WTC11 (cell line): ENCODE data around the gene SLC43A3. TPM values are rescaled to one million over a fixed set of nuclear protein-coding genes. Genes with fewer than 3 reads are reported as not detected.
A peak's percentile ranks its signal among the peaks of the same experiment; 100 is the strongest.

Experiments used
- ATAC-seq: fragments of 200-7000 bp; cut with Tn5 transposase; 2 replicates; pipeline ENCODE4 v1.10.0; 2021; ENCODE audit warnings: mild to moderate bottlenecking, moderate library complexity
- CTCF ChIA-PET: fragments of 300-600 bp; sonication (Branson Sonifier 250); formaldehyde crosslinking; loops from one replicate; lab custom pipeline; 2021; ENCODE audit warnings: antibody characterized with exemption; lab: Charles Lee
- POLR2A ChIA-PET: fragments of 350-600 bp; sonication (Branson Sonifier 250); formaldehyde crosslinking; loops from one replicate; lab custom pipeline; 2021; ENCODE audit warnings: antibody characterized with exemption; lab: Charles Lee
- DNase-seq: peaks from one replicate; pipeline ENCODE4 v3.0.0; 2021; ENCODE audit warnings: low spot score
- H3K27ac Mint-ChIP-seq: 2 replicates; pipeline ENCODE4 v1.8.0; 2021; ENCODE audit warnings: mixed read lengths
- H3K27me3 Mint-ChIP-seq: 2 replicates; pipeline ENCODE4 v1.8.0; 2021; ENCODE audit warnings: low read depth, mild to moderate bottlenecking, moderate library complexity, mixed read lengths
- H3K36me3 Mint-ChIP-seq: 2 replicates; pipeline ENCODE4 v1.8.0; 2021; ENCODE audit warnings: mixed read lengths
- H3K4me1 Mint-ChIP-seq: 2 replicates; pipeline ENCODE4 v1.8.0; 2022; ENCODE audit warnings: mixed read lengths
- H3K4me3 Mint-ChIP-seq: 2 replicates; pipeline ENCODE4 v1.8.0; 2021; ENCODE audit warnings: mild to moderate bottlenecking, moderate library complexity, mixed read lengths
- H3K9me3 Mint-ChIP-seq: 2 replicates; pipeline ENCODE4 v1.8.0; 2021; ENCODE audit warnings: mixed read lengths
- CBFB ChIP-seq: sonication (generic); formaldehyde crosslinking; IDR thresholded peaks from 2 replicates; pipeline ENCODE4 v1.8.1; 2022; ENCODE audit warnings: mild to moderate bottlenecking, low read depth, missing genetic modification reagents
- EMX1 ChIP-seq: fragments of 250-450 bp; sonication (Bioruptor Pico); IDR thresholded peaks from 2 replicates; pipeline ENCODE4 v1.8.0; 2021; ENCODE audit warnings: mild to moderate bottlenecking
- ETV6 ChIP-seq: sonication (generic); formaldehyde crosslinking; IDR thresholded peaks from 2 replicates; pipeline ENCODE4 v1.8.1; 2022; ENCODE audit warnings: mild to moderate bottlenecking, missing genetic modification reagents
- FOXJ3 ChIP-seq: sonication (generic); formaldehyde crosslinking; IDR thresholded peaks from 2 replicates; pipeline ENCODE4 v1.9.0; 2021; ENCODE audit warnings: missing genetic modification reagents, mild to moderate bottlenecking, borderline replicate concordance
- FOXP1 ChIP-seq: sonication (generic); formaldehyde crosslinking; IDR thresholded peaks from 2 replicates; pipeline ENCODE4 v1.8.0; 2022; ENCODE audit warnings: missing genetic modification reagents, mild to moderate bottlenecking, moderate library complexity, borderline replicate concordance
- GABPB1 ChIP-seq: sonication (generic); formaldehyde crosslinking; IDR thresholded peaks from 2 replicates; pipeline ENCODE4 v1.8.1; 2023; ENCODE audit warnings: mild to moderate bottlenecking, missing genetic modification reagents
- JUN ChIP-seq: sonication (generic); formaldehyde crosslinking; IDR thresholded peaks from 2 replicates; pipeline ENCODE4 v1.8.0; 2023; ENCODE audit warnings: mild to moderate bottlenecking, missing genetic modification reagents
- KAT7 ChIP-seq: sonication (generic); formaldehyde crosslinking; IDR thresholded peaks from 2 replicates; pipeline ENCODE4 v1.8.1; 2023; ENCODE audit warnings: missing genetic modification reagents, mild to moderate bottlenecking, borderline replicate concordance
- MYBL2 ChIP-seq: sonication (generic); formaldehyde crosslinking; IDR thresholded peaks from 2 replicates; pipeline ENCODE4 v1.8.1; 2023; ENCODE audit warnings: mild to moderate bottlenecking, moderate library complexity, missing genetic modification reagents
- NFE2L1 ChIP-seq: sonication (generic); formaldehyde crosslinking; IDR thresholded peaks from 2 replicates; pipeline ENCODE4 v1.8.1; 2023; ENCODE audit warnings: missing genetic modification reagents
- NFYB ChIP-seq: sonication (generic); formaldehyde crosslinking; conservative IDR thresholded peaks from 2 replicates; pipeline ENCODE4 v1.8.0; 2022; ENCODE audit warnings: low read depth, missing genetic modification reagents
- RELA ChIP-seq: sonication (generic); formaldehyde crosslinking; IDR thresholded peaks from 2 replicates; pipeline ENCODE4 v1.8.1; 2022; ENCODE audit warnings: missing genetic modification reagents, mild to moderate bottlenecking, borderline replicate concordance
- RORB ChIP-seq: fragments of 250-450 bp; sonication (Bioruptor Pico); IDR thresholded peaks from 2 replicates; pipeline ENCODE4 v1.9.0; 2021; ENCODE audit warnings: mild to moderate bottlenecking
- TCF7 ChIP-seq: sonication (generic); formaldehyde crosslinking; IDR thresholded peaks from 2 replicates; pipeline ENCODE4 v1.8.0; 2022; ENCODE audit warnings: mild to moderate bottlenecking, low read depth, missing genetic modification reagents, moderate library complexity
- TEAD1 ChIP-seq: sonication (generic); formaldehyde crosslinking; IDR thresholded peaks from 2 replicates; pipeline ENCODE4 v1.8.0; 2022; ENCODE audit warnings: mild to moderate bottlenecking, missing genetic modification reagents
- ZBTB21 ChIP-seq: sonication (generic); formaldehyde crosslinking; IDR thresholded peaks from 2 replicates; pipeline ENCODE4 v1.8.1; 2023; ENCODE audit warnings: mild to moderate bottlenecking, missing genetic modification reagents, borderline replicate concordance
- ZNF232 ChIP-seq: sonication (generic); formaldehyde crosslinking; IDR thresholded peaks from 2 replicates; pipeline ENCODE4 v1.8.0; 2022; ENCODE audit warnings: mild to moderate bottlenecking, missing genetic modification reagents
- ZNF423 ChIP-seq: fragments of 250-450 bp; sonication (Bioruptor Pico); IDR thresholded peaks from 2 replicates; pipeline ENCODE4 v2.1.2; 2022; ENCODE audit warnings: mild to moderate bottlenecking, moderate library complexity
- ZNF671 ChIP-seq: fragments of 250-450 bp; sonication (Bioruptor Pico); IDR thresholded peaks from 2 replicates; pipeline ENCODE4 v1.8.0; 2021; ENCODE audit warnings: mild to moderate bottlenecking
- total RNA-seq: library from RNA; stranded (reverse); gene quantifications from 3 replicates; pipeline ENCODE4 v1.2.3, GENCODE V29; 2021
- TF ChIP-seq, protein P1 (sequence below): sonication (generic); formaldehyde crosslinking; conservative IDR thresholded peaks from 2 replicates; pipeline ENCODE4 v1.8.1; 2022; ENCODE audit warnings: mild to moderate bottlenecking, missing genetic modification reagents
- TF ChIP-seq, protein P2 (sequence below): sonication (generic); formaldehyde crosslinking; IDR thresholded peaks from 2 replicates; pipeline ENCODE4 v1.8.1; 2023; ENCODE audit warnings: mild to moderate bottlenecking, missing genetic modification reagents
- TF ChIP-seq, protein P3 (sequence below): fragments of 250-450 bp; sonication (Bioruptor Pico); IDR thresholded peaks from 2 replicates; pipeline ENCODE4 v2.1.2; 2022; ENCODE audit warnings: mild to moderate bottlenecking, moderate library complexity
- TF ChIP-seq, protein P4 (sequence below): sonication (generic); formaldehyde crosslinking; IDR thresholded peaks from 2 replicates; pipeline ENCODE4 v1.8.0; 2022; ENCODE audit warnings: mild to moderate bottlenecking, missing genetic modification reagents
- TF ChIP-seq, protein P5 (sequence below): sonication (generic); formaldehyde crosslinking; IDR thresholded peaks from 2 replicates; pipeline ENCODE4 v1.8.0; 2023; ENCODE audit warnings: missing genetic modification reagents
- TF ChIP-seq, protein P6 (sequence below): sonication (generic); formaldehyde crosslinking; IDR thresholded peaks from 2 replicates; pipeline ENCODE4 v1.8.1; 2022; ENCODE audit warnings: mild to moderate bottlenecking, missing genetic modification reagents, moderate library complexity, borderline replicate concordance
- TF ChIP-seq, protein P7 (sequence below): sonication (generic); formaldehyde crosslinking; IDR thresholded peaks from 2 replicates; pipeline ENCODE4 v1.8.1; 2022; ENCODE audit warnings: mild to moderate bottlenecking, moderate library complexity, missing genetic modification reagents

SLC43A3 gene
- total RNA-seq, 1 experiment from 2014 or later, result 22.6 TPM

DNA sequence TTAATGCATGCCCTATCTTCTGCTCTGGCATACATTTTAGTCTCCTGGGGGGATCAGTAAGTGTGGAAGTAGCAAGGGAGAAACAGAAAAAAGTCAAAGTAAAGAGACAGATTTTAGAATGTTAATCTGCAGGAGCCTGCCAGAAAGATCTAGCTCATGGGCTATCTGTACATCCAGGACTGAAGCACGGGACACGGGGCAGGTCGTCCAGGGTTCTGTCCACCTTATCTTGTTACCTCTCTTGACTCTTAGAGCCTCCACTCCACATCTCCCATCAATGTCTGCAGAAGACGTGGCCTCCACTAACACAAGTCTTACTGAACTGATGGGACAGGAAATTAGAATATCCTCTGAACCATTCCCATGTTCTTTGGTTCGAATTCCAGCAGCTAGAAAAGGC, 1.7 kb upstream of the SLC43A3 start:
- DNase-seq, result no peak
- Mint-ChIP-seq H3K4me3 (no peak overlapping the region), H3K9me3 (no peaks in the 10 kb centered on the region), H3K27me3 (peaks cover 38% of the 10 kb centered on the region), H3K36me3 (peaks cover 8% of the 10 kb centered on the region), H3K4me1 (peaks cover 29% of the 10 kb centered on the region)
- POLR2A ChIA-PET, result no interaction called here
- CTCF ChIA-PET, result interaction anchor here (1.7 kb wide), 1 partner anchor 29 kb away, joined by 9 read pairs; no protein-coding TSS in a partner anchor
- TF ChIP-seq FOXJ3 (CRISPR knock-in tag) (no peak), ZNF232 (CRISPR knock-in tag) (no peak), GABPB1 (CRISPR knock-in tag) (no peak)
- TF ChIP-seq, protein P1, sequence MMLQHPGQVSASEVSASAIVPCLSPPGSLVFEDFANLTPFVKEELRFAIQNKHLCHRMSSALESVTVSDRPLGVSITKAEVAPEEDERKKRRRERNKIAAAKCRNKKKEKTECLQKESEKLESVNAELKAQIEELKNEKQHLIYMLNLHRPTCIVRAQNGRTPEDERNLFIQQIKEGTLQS (CRISPR knock-in tag), result no peak
- TF ChIP-seq, all 79 proteins: peak for 0
- ATAC-seq, result no peak
- no peak overlapping the region for H3K27ac Mint-ChIP-seq

DNA sequence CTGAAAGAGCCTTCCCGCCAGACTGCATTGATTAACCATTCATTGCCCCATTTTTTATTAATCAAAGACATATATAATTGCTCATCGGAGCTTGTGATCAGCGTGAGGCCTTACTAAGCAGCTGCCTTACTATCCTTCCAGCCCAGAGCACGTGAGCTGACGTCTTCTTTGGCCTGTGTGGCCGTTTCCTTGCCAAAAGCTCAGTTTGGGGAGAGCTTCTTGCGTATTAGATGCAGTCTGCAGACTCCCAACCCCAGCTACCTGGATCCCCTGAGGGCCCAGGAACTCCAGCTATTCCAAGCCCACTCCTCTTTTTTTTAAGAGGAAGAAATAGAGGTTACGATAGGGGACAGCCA, 784 bp upstream of the SLC43A3 start:
- Mint-ChIP-seq H3K27ac (no peak overlapping the region), H3K4me3 (peak overlapping the region; percentile 72), H3K4me1 (peaks cover 29% of the 10 kb centered on the region), H3K27me3 (peaks cover 38% of the 10 kb centered on the region), H3K36me3 (peaks cover 14% of the 10 kb centered on the region), H3K9me3 (no peaks in the 10 kb centered on the region)
- ChIA-PET POLR2A (no interaction called here), CTCF (interaction anchor here (0.7 to 4.2 kb wide), 4 partner anchors 30 to 82 kb away, joined by 3 to 26 read pairs (median 6); no protein-coding TSS in a partner anchor)
- DNase-seq (no peak), ATAC-seq (no peak)
- no peak for TF ChIP-seq TCF7 (CRISPR knock-in tag)
- no peak for TF ChIP-seq RORB
- TF ChIP-seq RELA (CRISPR knock-in tag), result no peak
- TF ChIP-seq, protein P2, sequence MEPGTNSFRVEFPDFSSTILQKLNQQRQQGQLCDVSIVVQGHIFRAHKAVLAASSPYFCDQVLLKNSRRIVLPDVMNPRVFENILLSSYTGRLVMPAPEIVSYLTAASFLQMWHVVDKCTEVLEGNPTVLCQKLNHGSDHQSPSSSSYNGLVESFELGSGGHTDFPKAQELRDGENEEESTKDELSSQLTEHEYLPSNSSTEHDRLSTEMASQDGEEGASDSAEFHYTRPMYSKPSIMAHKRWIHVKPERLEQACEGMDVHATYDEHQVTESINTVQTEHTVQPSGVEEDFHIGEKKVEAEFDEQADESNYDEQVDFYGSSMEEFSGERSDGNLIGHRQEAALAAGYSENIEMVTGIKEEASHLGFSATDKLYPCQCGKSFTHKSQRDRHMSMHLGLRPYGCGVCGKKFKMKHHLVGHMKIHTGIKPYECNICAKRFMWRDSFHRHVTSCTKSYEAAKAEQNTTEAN (CRISPR knock-in tag), result no peak
- TF ChIP-seq JUN (CRISPR knock-in tag), result no peak
- TF ChIP-seq, protein P3, sequence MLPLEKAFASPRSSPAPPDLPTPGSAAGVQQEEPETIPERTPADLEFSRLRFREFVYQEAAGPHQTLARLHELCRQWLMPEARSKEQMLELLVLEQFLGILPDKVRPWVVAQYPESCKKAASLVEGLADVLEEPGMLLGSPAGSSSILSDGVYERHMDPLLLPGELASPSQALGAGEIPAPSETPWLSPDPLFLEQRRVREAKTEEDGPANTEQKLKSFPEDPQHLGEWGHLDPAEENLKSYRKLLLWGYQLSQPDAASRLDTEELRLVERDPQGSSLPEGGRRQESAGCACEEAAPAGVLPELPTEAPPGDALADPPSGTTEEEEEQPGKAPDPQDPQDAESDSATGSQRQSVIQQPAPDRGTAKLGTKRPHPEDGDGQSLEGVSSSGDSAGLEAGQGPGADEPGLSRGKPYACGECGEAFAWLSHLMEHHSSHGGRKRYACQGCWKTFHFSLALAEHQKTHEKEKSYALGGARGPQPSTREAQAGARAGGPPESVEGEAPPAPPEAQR (CRISPR knock-in tag), result no peak
- TF ChIP-seq ETV6 (CRISPR knock-in tag), result no peak
- no peak for TF ChIP-seq FOXP1 (CRISPR knock-in tag)
- TF ChIP-seq ZBTB21 (CRISPR knock-in tag), result no peak
- TF ChIP-seq CBFB (CRISPR knock-in tag), result no peak
- no peak for TF ChIP-seq KAT7 (CRISPR knock-in tag)
- no peak for TF ChIP-seq NFE2L1 (CRISPR knock-in tag)
- no peak for TF ChIP-seq ZNF423 (CRISPR knock-in tag)
- TF ChIP-seq ZNF671, result no peak
- TF ChIP-seq, protein P4, sequence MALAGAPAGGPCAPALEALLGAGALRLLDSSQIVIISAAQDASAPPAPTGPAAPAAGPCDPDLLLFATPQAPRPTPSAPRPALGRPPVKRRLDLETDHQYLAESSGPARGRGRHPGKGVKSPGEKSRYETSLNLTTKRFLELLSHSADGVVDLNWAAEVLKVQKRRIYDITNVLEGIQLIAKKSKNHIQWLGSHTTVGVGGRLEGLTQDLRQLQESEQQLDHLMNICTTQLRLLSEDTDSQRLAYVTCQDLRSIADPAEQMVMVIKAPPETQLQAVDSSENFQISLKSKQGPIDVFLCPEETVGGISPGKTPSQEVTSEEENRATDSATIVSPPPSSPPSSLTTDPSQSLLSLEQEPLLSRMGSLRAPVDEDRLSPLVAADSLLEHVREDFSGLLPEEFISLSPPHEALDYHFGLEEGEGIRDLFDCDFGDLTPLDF, result no peak
- TF ChIP-seq NFYB (CRISPR knock-in tag), result no peak

DNA sequence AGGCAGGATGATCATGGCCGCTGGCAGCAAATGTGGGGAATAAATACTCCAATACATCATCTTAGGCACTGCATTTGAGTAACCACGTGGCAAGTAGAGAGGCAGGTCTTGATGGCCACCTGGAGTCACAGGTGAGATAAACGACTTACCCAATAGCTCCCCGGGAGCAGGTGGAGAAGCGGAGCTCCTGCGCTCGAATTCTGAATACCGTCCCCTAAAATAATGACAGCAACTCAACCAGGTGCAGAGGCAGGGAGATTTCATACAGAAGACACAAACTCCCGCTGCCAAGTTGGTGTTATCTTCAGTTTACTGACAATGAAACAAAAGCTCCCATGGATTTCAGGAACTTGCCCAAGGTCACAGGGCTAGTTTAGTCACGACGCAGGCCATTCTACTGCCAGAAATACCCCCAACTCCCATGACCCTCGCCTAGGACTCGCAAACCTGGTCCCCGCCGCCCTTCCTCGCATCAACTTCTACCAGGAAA, 437 bp downstream of the SLC43A3 start:
- Mint-ChIP-seq H3K4me1 (peaks cover 29% of the 10 kb centered on the region), H3K4me3 (peak overlapping the region; percentile 72), H3K27me3 (peaks cover 38% of the 10 kb centered on the region), H3K36me3 (peaks cover 15% of the 10 kb centered on the region), H3K27ac (no peak overlapping the region), H3K9me3 (no peaks in the 10 kb centered on the region)
- TF ChIP-seq MYBL2 (CRISPR knock-in tag) (no peak), TEAD1 (CRISPR knock-in tag) (no peak), EMX1 (no peak)
- TF ChIP-seq, protein P5, sequence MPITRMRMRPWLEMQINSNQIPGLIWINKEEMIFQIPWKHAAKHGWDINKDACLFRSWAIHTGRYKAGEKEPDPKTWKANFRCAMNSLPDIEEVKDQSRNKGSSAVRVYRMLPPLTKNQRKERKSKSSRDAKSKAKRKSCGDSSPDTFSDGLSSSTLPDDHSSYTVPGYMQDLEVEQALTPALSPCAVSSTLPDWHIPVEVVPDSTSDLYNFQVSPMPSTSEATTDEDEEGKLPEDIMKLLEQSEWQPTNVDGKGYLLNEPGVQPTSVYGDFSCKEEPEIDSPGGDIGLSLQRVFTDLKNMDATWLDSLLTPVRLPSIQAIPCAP (CRISPR knock-in tag), result no peak
- TF ChIP-seq, protein P6, sequence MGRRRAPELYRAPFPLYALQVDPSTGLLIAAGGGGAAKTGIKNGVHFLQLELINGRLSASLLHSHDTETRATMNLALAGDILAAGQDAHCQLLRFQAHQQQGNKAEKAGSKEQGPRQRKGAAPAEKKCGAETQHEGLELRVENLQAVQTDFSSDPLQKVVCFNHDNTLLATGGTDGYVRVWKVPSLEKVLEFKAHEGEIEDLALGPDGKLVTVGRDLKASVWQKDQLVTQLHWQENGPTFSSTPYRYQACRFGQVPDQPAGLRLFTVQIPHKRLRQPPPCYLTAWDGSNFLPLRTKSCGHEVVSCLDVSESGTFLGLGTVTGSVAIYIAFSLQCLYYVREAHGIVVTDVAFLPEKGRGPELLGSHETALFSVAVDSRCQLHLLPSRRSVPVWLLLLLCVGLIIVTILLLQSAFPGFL (CRISPR knock-in tag), result no peak
- TF ChIP-seq, protein P7, sequence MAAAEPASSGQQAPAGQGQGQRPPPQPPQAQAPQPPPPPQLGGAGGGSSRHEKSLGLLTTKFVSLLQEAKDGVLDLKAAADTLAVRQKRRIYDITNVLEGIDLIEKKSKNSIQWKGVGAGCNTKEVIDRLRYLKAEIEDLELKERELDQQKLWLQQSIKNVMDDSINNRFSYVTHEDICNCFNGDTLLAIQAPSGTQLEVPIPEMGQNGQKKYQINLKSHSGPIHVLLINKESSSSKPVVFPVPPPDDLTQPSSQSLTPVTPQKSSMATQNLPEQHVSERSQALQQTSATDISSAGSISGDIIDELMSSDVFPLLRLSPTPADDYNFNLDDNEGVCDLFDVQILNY (CRISPR knock-in tag), result no peak
- peak; percentile 22 for ATAC-seq
- no peak for DNase-seq
- POLR2A ChIA-PET, result interaction anchor here (0.6 kb wide), 1 partner anchor 77 kb away, joined by 3 read pairs; no protein-coding TSS in a partner anchor
- CTCF ChIA-PET, result interaction anchor here (0.6 to 4.2 kb wide), 11 partner anchors 9 to 180 kb away, joined by 3 to 26 read pairs (median 4); no protein-coding TSS in a partner anchor
